Type B pancreatic cell (in vitro differentiated cells): Measurements from ENCODE around the gene CRELD2. TPM values are rescaled to one million over a fixed set of nuclear protein-coding genes. Genes with fewer than 3 reads are reported as not detected.

Experiments
- DNase-seq: peaks from one replicate; pipeline ENCODE4 v3.0.0; 2021; ENCODE audit warnings: mixed read lengths; ENCODE audit not compliant: unreplicated experiment; ENCODE audit errors: extremely low spot score
- H3K27ac Mint-ChIP-seq: 2 replicates; pipeline ENCODE4 v1.8.0; 2021; ENCODE audit warnings: mild to moderate bottlenecking, mixed read lengths
- H3K27me3 Mint-ChIP-seq: 2 replicates; pipeline ENCODE4 v1.8.0; 2021; ENCODE audit warnings: mixed read lengths
- H3K36me3 Mint-ChIP-seq: 2 replicates; pipeline ENCODE4 v1.8.0; 2021; ENCODE audit warnings: mixed read lengths
- H3K4me1 Mint-ChIP-seq: one replicate; pipeline ENCODE4 v1.8.0; 2021; ENCODE audit warnings: mixed read lengths; ENCODE audit not compliant: unreplicated experiment
- H3K4me3 Mint-ChIP-seq: 2 replicates; pipeline ENCODE4 v1.8.0; 2021; ENCODE audit warnings: mild to moderate bottlenecking, mixed read lengths
- H3K9me3 Mint-ChIP-seq: 2 replicates; pipeline ENCODE4 v1.8.0; 2021; ENCODE audit warnings: mixed read lengths
- CTCF ChIP-seq: fragments of 200-600 bp; sonication (generic); conservative IDR thresholded peaks from 2 replicates; pipeline ENCODE4 v1.5.0; 2021; ENCODE audit warnings: antibody characterized with exemption, mild to moderate bottlenecking
- total RNA-seq: library from RNA; stranded (reverse); gene quantifications from 2 replicates; pipeline ENCODE4 v1.2.1, GENCODE V29; 2021; ENCODE audit warnings: low replicate concordance

The CRELD2 gene
- total RNA-seq, 1 donor from 2014 or later = 55.8 TPM

- no peak for TF ChIP-seq CTCF
- no peaks in the 10 kb centered on the region for H3K4me1 Mint-ChIP-seq
- H3K36me3 Mint-ChIP-seq = peaks cover 70% of the 10 kb centered on the region
- peaks cover 6% of the 10 kb centered on the region for H3K9me3 Mint-ChIP-seq
- H3K27ac Mint-ChIP-seq = no peak overlapping the region
- H3K4me3 Mint-ChIP-seq = no peak overlapping the region
- H3K27me3 Mint-ChIP-seq = no peaks in the 10 kb centered on the region
- DNase-seq = no peak
These were observed 33.8 kb upstream of the CRELD2 start for GRCh38 chr22:49884503-49885260.

GRCh38 chr22:49885281-49885680, 33.2 kb upstream of the CRELD2 start:
- Mint-ChIP-seq H3K27me3 (no peaks in the 10 kb centered on the region), H3K9me3 (peaks cover 6% of the 10 kb centered on the region), H3K4me3 (no peak overlapping the region), H3K36me3 (peaks cover 71% of the 10 kb centered on the region), H3K4me1 (no peaks in the 10 kb centered on the region), H3K27ac (no peak overlapping the region)
- no peak for TF ChIP-seq CTCF
- DNase-seq = no peak

DNA sequence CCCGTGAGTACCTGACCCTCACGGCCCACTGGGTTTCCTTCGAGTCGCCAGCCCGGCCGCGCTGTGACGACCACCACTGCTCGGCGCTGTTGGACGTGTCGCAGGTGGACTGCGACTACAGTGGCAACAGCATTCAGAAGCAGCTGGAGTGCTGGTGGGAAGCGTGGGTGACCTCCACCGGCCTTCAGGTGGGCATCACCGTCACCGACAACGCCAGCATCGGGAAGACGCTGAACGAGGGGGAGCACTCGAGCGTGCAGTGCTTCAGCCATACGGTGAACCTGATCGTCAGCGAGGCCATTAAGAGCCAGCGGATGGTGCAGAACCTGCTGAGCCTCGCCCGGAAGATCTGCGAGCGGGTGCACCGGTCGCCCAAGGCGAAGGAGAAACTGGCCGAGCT, 32.6 kb upstream of the CRELD2 start:
- H3K4me3 Mint-ChIP-seq = no peak overlapping the region
- no peaks in the 10 kb centered on the region for H3K4me1 Mint-ChIP-seq
- no peak for DNase-seq
- H3K27ac Mint-ChIP-seq = no peak overlapping the region
- H3K36me3 Mint-ChIP-seq = peaks cover 73% of the 10 kb centered on the region
- H3K27me3 Mint-ChIP-seq = no peaks in the 10 kb centered on the region
- no peak for TF ChIP-seq CTCF
- H3K9me3 Mint-ChIP-seq = peaks cover 6% of the 10 kb centered on the region

- TF ChIP-seq CTCF = no peak
- Mint-ChIP-seq H3K27ac (no peak overlapping the region), H3K27me3 (no peaks in the 10 kb centered on the region), H3K9me3 (peaks cover 11% of the 10 kb centered on the region), H3K4me1 (no peaks in the 10 kb centered on the region), H3K4me3 (no peak overlapping the region), H3K36me3 (peaks cover 79% of the 10 kb centered on the region)
- DNase-seq = no peak
These were observed 31.9 kb upstream of the CRELD2 start for GRCh38 chr22:49886346-49887063.

DNA sequence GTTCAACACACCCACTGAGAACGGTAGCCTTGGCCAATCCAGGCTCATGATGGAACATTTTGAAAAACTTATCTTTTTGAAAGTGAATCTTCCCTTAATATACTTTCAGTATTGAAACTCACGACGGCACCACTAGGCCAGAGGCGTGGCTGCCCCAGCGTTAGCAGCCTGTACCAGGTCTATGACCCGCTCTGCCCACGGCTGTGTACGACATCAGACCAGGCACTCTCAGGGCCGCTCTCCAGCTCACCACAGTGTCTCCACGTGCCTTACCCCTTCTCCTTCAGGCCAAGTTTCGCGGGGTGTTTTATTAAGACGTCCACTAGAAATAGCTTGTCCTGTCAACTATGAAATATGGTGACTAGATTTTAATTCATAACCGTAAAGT, 31.4 kb upstream of the CRELD2 start:
- no peaks in the 10 kb centered on the region for H3K4me1 Mint-ChIP-seq
- peaks cover 12% of the 10 kb centered on the region for H3K9me3 Mint-ChIP-seq
- no peak overlapping the region for H3K27ac Mint-ChIP-seq
- H3K4me3 Mint-ChIP-seq = no peak overlapping the region
- no peak for DNase-seq
- no peak for TF ChIP-seq CTCF
- peaks cover 82% of the 10 kb centered on the region for H3K36me3 Mint-ChIP-seq
- no peaks in the 10 kb centered on the region for H3K27me3 Mint-ChIP-seq
